AG10803 (cell line): ENCODE measurements around the gene DLG2.

ENCODE experiments used
- DNase-seq: peaks from one replicate; pipeline ENCODE4 v3.0.0; 2010; ENCODE audit warnings: low read depth
- H3K4me3 ChIP-seq: 2 replicates; pipeline ENCODE4 v1.5.1; 2011; ENCODE audit warnings: mild to moderate bottlenecking, low read length, control low read depth
- TF ChIP-seq, protein P1 (sequence below): conservative IDR thresholded peaks from 2 replicates; pipeline ENCODE4 v1.5.1; 2011; ENCODE audit warnings: mild to moderate bottlenecking, low read length, control low read depth, inconsistent platforms

Gene DLG2

DNA sequence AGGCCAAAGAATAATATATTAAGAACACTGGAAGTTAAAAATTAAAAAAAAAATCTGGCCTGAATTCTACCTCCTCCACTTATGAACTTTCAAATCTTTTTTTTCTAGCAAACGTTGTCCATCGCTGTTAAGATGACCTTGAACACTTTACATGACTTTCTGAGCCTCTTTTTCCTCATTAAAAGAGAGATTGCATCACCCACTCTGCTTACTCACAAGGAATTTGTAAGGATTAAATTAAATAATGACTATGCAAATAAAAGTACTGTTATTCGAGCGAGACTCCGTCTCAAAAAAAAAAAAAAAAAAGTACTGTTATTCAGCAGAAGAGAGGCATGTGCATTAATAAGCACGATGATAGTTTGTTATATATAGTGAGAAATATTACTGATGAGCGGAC, 2055.8 kb downstream of the DLG2 start:
- no peak overlapping the region for H3K4me3 ChIP-seq
- DNase-seq = peak; percentile 67
- TF ChIP-seq, protein P1, sequence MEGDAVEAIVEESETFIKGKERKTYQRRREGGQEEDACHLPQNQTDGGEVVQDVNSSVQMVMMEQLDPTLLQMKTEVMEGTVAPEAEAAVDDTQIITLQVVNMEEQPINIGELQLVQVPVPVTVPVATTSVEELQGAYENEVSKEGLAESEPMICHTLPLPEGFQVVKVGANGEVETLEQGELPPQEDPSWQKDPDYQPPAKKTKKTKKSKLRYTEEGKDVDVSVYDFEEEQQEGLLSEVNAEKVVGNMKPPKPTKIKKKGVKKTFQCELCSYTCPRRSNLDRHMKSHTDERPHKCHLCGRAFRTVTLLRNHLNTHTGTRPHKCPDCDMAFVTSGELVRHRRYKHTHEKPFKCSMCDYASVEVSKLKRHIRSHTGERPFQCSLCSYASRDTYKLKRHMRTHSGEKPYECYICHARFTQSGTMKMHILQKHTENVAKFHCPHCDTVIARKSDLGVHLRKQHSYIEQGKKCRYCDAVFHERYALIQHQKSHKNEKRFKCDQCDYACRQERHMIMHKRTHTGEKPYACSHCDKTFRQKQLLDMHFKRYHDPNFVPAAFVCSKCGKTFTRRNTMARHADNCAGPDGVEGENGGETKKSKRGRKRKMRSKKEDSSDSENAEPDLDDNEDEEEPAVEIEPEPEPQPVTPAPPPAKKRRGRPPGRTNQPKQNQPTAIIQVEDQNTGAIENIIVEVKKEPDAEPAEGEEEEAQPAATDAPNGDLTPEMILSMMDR = no peak

DNA sequence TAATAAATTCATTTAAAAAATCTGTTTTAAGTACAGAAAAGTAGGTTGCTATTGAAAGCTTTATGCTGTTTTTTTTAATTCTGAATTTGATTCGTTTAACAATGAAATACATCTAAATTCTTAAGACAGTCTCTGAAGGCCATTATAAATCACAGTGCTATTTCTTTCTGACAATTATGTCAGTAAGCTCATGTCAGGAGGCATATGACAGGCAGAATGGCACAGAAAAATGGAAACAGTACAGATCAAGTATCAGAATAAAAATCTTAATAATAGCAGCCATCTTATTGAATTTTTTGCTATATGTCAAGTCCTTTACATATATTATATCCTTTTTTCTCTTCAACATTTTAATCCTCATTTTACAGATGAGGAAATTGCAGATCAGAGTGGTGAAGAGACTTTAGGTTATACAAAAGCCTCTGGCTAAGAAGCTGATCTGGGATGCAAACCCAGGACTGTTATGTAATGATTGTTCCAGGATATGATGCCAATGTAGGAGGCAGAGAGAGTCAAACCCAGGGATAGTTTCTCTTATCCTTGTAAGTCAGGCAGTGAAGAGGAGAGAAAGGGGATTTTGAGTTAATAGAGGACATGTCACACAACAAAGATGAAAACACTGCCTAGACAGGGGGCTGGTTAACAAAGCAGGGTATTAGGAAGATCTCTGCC, 2057.9 kb downstream of the DLG2 start:
- TF ChIP-seq, protein P1 = no peak
- no peak for DNase-seq
- H3K4me3 ChIP-seq = no peak overlapping the region

DNA sequence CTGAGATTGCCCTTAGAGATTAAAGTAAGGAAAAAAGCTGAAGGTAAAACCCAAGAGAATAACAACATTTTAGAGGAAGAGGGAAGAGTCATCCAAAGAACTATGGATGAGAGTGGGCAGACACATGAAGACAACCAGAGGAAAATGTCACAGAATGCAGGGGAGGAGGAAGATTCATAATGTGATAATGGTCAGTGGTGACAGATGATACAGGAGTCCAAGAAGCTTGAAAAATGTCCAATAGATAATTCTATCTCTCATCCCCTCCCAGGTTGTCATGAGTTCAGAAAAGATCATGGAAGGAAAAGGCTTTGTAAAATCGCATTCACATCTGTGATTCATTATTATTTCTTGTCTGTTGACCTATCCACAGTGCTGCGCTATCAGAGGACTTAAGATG, 2058.6 kb downstream of the DLG2 start:
- TF ChIP-seq, protein P1 = no peak
- no peak for DNase-seq
- H3K4me3 ChIP-seq = no peak overlapping the region

DNA sequence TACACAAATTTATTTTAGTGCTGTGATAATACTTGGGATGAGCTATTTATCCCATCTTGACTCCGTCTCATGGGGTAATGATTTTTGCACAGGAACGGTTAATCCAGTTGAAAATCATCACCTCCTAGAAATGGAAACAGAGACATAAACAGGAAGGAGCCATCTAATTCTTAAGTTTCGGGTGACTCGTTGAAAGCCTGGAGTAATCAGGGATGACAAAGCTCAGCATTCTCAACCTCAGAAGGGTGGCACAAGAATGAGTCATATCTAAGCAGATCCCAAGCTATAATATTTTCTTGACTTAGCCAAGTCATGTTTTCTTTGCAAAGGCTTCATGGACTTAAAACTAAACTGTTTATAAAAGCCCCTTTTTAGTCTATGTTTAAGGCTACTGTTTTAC, 2060.2 kb downstream of the DLG2 start:
- peak; percentile 69 for DNase-seq
- H3K4me3 ChIP-seq = no peak overlapping the region
- TF ChIP-seq, protein P1 = no peak

DNA sequence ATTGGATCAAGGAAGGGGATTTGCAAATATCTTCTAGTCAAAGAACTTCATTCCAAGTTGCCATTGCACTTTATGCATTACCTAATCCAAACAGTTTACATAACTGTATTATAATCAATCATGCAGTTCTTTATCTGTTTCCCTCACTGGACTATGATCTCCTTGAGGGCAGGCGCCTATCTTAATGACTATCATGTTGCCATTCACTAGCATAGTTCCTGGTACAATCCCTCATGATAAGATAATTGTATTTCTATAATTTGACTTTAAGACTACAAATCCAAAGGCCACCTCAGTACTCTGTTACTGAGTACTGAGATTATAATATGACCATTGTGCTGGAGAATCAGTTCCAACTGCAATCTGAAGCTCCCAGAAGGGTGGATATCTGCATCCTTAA, 2062.3 kb downstream of the DLG2 start:
- no peak for DNase-seq
- TF ChIP-seq, protein P1 = no peak
- no peak overlapping the region for H3K4me3 ChIP-seq

DNA sequence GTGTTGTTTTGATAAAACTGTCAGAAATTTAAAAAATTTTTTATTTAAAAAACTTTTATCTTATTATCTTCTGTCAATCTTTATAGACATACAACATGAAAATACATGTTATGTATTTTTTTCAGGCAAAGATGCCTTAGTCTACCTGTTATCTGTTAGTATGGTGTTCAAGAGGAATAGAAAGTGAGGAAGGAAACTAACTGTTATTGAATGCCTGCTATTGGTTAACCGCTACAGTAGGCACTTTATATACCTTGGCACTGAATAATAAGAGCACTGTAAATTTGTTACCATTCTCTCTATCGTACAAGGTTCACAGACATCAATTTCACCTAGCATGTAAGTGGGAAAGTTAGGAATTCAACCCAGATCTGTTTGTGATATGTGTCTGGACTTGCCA, 2068.9 kb downstream of the DLG2 start:
- no peak overlapping the region for H3K4me3 ChIP-seq
- TF ChIP-seq, protein P1 = no peak
- no peak for DNase-seq

DNA sequence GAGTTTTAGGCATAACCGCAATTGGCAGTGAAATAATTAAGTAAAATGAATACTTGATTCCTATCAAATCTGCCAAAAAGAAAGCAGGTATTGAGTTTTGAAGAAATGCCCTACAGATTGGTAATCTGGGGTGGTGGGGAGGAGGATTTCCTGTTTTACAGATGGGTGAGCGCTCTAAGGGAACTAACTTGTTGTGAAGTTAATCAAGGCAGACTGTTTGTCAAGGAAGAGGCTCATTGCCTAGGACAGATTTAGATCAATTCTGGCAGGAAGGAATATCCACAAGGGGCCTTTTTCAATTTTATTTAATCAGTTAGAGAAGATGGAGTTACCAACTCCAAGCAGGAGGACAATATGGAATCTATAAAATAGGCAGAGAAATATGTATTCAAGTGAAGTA, 2069.5 kb downstream of the DLG2 start:
- TF ChIP-seq, protein P1 = no peak
- no peak for DNase-seq
- H3K4me3 ChIP-seq = no peak overlapping the region
